SH-SY5Y (cell line): ENCODE data around the gene PARD6G.

ENCODE experiments used
- GATA2 ChIP-seq: IDR thresholded peaks from 2 replicates; pipeline ENCODE4 v1.6.1; 2011; ENCODE audit warnings: mild to moderate bottlenecking, low read depth, low read length
- GATA3 ChIP-seq: IDR thresholded peaks from 2 replicates; pipeline ENCODE4 v1.6.1; 2011; ENCODE audit warnings: low read depth, mild to moderate bottlenecking, low read length, moderate library complexity

DNA sequence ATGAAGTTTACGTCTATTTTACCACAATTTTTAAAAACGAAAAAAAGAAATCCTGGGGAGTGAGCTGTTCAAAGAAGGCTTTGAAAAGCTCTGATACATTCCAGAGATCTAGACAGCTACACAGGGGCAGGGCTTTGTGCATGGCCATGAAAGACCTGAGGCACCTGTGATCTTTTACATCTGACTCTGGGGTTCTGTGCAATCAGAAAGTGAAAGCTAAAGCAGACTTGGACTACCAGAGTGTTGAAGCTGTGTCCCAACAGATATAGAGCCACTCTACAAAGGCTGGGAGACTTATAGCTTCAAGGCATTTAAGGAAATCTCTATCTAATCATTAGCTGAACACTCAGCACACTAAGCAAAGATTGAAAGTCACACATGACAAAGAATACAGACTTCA, 34.1 kb downstream of the PARD6G start:
- TF ChIP-seq GATA2 (no peak), GATA3 (no peak)
